Keratinocyte (primary cell): ENCODE results near the gene SPRN. TPM values are rescaled to one million over a fixed set of nuclear protein-coding genes. Genes with fewer than 3 reads are reported as not detected.

Experiments used
- DNase-seq: peaks from one replicate; pipeline ENCODE4 v3.0.0-alpha.2; 2011; ENCODE audit warnings: low read depth, missing footprints, low spot score
- FAIRE-seq: peaks from 2 replicates; lab custom pipeline; 2011; peaks lifted over from hg19 to GRCh38; lab: Jason Lieb, UNC
- H2AFZ ChIP-seq: 2 replicates; pipeline ENCODE4 v1.6.0; 2012; ENCODE audit warnings: low read length, control low read depth, inconsistent platforms; ENCODE audit not compliant: control insufficient read depth
- H3K27ac ChIP-seq: 2 replicates; pipeline ENCODE4 v1.5.1; 2011; ENCODE audit warnings: low read length; ENCODE audit not compliant: control insufficient read depth, insufficient read depth
- H3K27me3 ChIP-seq: 3 replicates; pipeline ENCODE4 v1.6.0; 2011; ENCODE audit warnings: low read length; ENCODE audit not compliant: control insufficient read depth, insufficient read depth; ENCODE audit errors: extremely low read depth
- H3K36me3 ChIP-seq, 2 experiments: 2 replicates in 1 of 2; 3 replicates in 1 of 2; pipeline ENCODE4 v1.5.1; 2011; ENCODE audit warnings: low read length in 2 of 2, mild to moderate bottlenecking in 1 of 2; ENCODE audit not compliant: control insufficient read depth in 2 of 2, insufficient read depth in 2 of 2; ENCODE audit errors: extremely low read depth in 1 of 2
- H3K4me1 ChIP-seq: 3 replicates; pipeline ENCODE4 v1.5.1; 2011; ENCODE audit warnings: low read length; ENCODE audit not compliant: control insufficient read depth, insufficient read depth; ENCODE audit errors: extremely low read depth
- H3K4me2 ChIP-seq: 3 replicates; pipeline ENCODE4 v1.6.0; 2011; ENCODE audit warnings: low read depth, low read length; ENCODE audit not compliant: control insufficient read depth, insufficient read depth; ENCODE audit errors: extremely low read depth
- H3K4me3 ChIP-seq, 3 experiments: fragments of 200-600 bp in 1 of 3; sonication (generic) in 1 of 3; 2 replicates in 2 of 3; 3 replicates in 1 of 3; pipeline ENCODE4 v1.5.1; 2011 to 2016; ENCODE audit warnings: low read length in 3 of 3, mild to moderate bottlenecking in 3 of 3, control low read depth in 2 of 3, inconsistent platforms in 1 of 3, low read depth in 1 of 3, mixed read lengths in 1 of 3, mixed run types in 1 of 3, moderate library complexity in 1 of 3; ENCODE audit not compliant: control insufficient read depth in 2 of 3, insufficient read depth in 2 of 3; ENCODE audit errors: extremely low read depth in 1 of 3
- H3K79me2 ChIP-seq: 2 replicates; pipeline ENCODE4 v1.6.0; 2012; ENCODE audit warnings: low read length; ENCODE audit not compliant: control insufficient read depth, insufficient read depth
- H3K9ac ChIP-seq: 3 replicates; pipeline ENCODE4 v1.6.0; 2011; ENCODE audit warnings: low read length; ENCODE audit not compliant: control insufficient read depth, insufficient read depth; ENCODE audit errors: extremely low read depth
- H3K9me1 ChIP-seq: 3 replicates; pipeline ENCODE4 v1.6.0; 2011; ENCODE audit warnings: low read length; ENCODE audit not compliant: control insufficient read depth, insufficient read depth; ENCODE audit errors: extremely low read depth
- H3K9me3 ChIP-seq: 2 replicates; pipeline ENCODE4 v1.5.1; 2012; ENCODE audit warnings: low read depth, low read length; ENCODE audit not compliant: control insufficient read depth
- H4K20me1 ChIP-seq: 3 replicates; pipeline ENCODE4 v1.6.0; 2011; ENCODE audit warnings: low read length; ENCODE audit not compliant: control insufficient read depth, insufficient read depth; ENCODE audit errors: extremely low read depth
- CTCF ChIP-seq, 3 experiments: IDR thresholded peaks in 1 of 3; conservative IDR thresholded peaks in 1 of 3; optimal IDR thresholded peaks in 1 of 3; 2 replicates in 2 of 3; 3 replicates in 1 of 3; pipeline versions ENCODE3 to v1.5.1; 2011; ENCODE audit warnings: low read length in 3 of 3, mild to moderate bottlenecking in 3 of 3, moderate library complexity in 2 of 3, control low read depth in 1 of 3, inconsistent platforms in 1 of 3; ENCODE audit not compliant: insufficient read depth in 2 of 3; ENCODE audit errors: extremely low read depth in 1 of 3
- EZH2 ChIP-seq: IDR thresholded peaks from one replicate; pipeline ENCODE4 v1.6.1; 2012; ENCODE audit warnings: inconsistent platforms, mild to moderate bottlenecking, low read length, moderate library complexity
- dilution Hi-C: fragments of 300-500 bp; cut with MboI; formaldehyde crosslinking; loops from one replicate; pipeline ENCODE4 v1.7.0; 2020; ENCODE audit warnings: low sequenced_read_pairs; ENCODE audit not compliant: extremely low pct_ligation_motif_present
- polyA plus RNA-seq, 5 experiments: library from polyadenylated mRNA; depleted of rRNA in 3 of 5; stranded (reverse) in 3 of 5; stranded (forward) in 1 of 5; unstranded in 1 of 5; fragments of >200 nt; gene quantifications; 1 replicate in 1 of 5; 2 replicates in 3 of 5; 3 replicates in 1 of 5; pipeline versions ENCODE4 v1.2.1 to v1.2.3, GENCODE V29; 2011 to 2012; ENCODE audit warnings: missing spikeins in 2 of 5, low read depth in 1 of 5, low replicate concordance in 1 of 5

The SPRN gene
- polyA plus RNA-seq, 1 donor (not counting 4 experiments of a cell fraction or from before 2014, with no cell fraction given), result 0.01 TPM

- H3K9ac ChIP-seq, result no peak overlapping the region
- H3K27ac ChIP-seq, result no peak overlapping the region
- DNase-seq (no peak), FAIRE-seq (no peak)
- no peaks in the 10 kb centered on the region for H4K20me1 ChIP-seq
- H3K9me1 ChIP-seq, result no peaks in the 10 kb centered on the region
- H3K9me3 ChIP-seq, result no peaks in the 10 kb centered on the region
- H3K4me3 ChIP-seq, result no peak overlapping the region
- no peak overlapping the region for H3K4me2 ChIP-seq
- no peak overlapping the region for H2AFZ ChIP-seq
- H3K4me1 ChIP-seq, result peaks cover 10% of the 10 kb centered on the region
- dilution Hi-C loops, result no loop called here
- peaks cover 46% of the 10 kb centered on the region for H3K79me2 ChIP-seq
- peaks cover 21 to 33% of the 10 kb centered on the region in 2 experiments for H3K36me3 ChIP-seq
- no peaks in the 10 kb centered on the region for H3K27me3 ChIP-seq
- TF ChIP-seq CTCF (optimal IDR thresholded peaks at IDR 0.05 in 1 of 3, IDR thresholded peaks at IDR 0.05 in 1 of 3, conservative IDR thresholded peaks at IDR 0.05 in 1 of 3; ENCODE audit: extremely low read depth in 1 of 3, insufficient read depth in 2 of 3, low read length in 3 of 3) (no peak), EZH2 (no peak)
These were observed 28.3 kb downstream of the SPRN start for GRCh38 chr10:133396035-133396624.

- H3K4me1 ChIP-seq, result peaks cover 20% of the 10 kb centered on the region
- H3K79me2 ChIP-seq, result peaks cover 43% of the 10 kb centered on the region
- no peaks in the 10 kb centered on the region for H3K9me3 ChIP-seq
- H3K4me2 ChIP-seq, result peak overlapping the region; percentile 95
- no peak overlapping the region for H2AFZ ChIP-seq
- no peaks in the 10 kb centered on the region for H3K27me3 ChIP-seq
- TF ChIP-seq CTCF (optimal IDR thresholded peaks at IDR 0.05 in 1 of 3, IDR thresholded peaks at IDR 0.05 in 1 of 3, conservative IDR thresholded peaks at IDR 0.05 in 1 of 3; ENCODE audit: extremely low read depth in 1 of 3, insufficient read depth in 2 of 3, low read length in 3 of 3), result no peak
- no peak for TF ChIP-seq EZH2
- dilution Hi-C loops, result no loop called here
- no peak for FAIRE-seq
- H3K9me1 ChIP-seq, result no peaks in the 10 kb centered on the region
- peak overlapping the region; percentile 92 for H3K9ac ChIP-seq
- peak overlapping the region; percentile 80 for H3K27ac ChIP-seq
- peaks cover 11 to 28% of the 10 kb centered on the region in 2 experiments for H3K36me3 ChIP-seq
- H3K4me3 ChIP-seq, result peak overlapping the region; percentile 90 to 99 (median 98)
- H4K20me1 ChIP-seq, result no peaks in the 10 kb centered on the region
- no peak for DNase-seq
These were observed 29.6 kb downstream of the SPRN start for GRCh38 chr10:133394801-133395221.
